ENCODE measurements around the gene PHACTR2.

Gene PHACTR2

DNA sequence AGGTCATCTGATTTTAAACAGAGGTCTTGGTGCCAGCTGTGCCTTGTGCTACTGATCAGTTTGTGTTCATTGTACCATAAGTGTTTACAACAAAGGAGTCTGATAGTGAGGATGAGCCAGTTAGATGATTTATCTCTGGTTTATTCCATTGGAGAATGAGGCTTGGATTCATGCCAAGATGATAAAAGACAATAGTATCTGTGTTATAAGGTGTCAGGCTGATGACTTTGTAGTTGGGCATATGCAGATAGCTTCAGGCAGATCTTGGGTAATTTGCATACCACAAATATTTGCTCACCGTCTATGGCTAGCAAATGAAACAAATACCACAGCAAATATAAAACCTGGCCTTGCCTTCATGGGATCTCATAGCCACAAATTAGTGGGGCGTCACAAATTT is 43.3 kb upstream of the PHACTR2 start:
- TF ChIP-seq, protein P1, sequence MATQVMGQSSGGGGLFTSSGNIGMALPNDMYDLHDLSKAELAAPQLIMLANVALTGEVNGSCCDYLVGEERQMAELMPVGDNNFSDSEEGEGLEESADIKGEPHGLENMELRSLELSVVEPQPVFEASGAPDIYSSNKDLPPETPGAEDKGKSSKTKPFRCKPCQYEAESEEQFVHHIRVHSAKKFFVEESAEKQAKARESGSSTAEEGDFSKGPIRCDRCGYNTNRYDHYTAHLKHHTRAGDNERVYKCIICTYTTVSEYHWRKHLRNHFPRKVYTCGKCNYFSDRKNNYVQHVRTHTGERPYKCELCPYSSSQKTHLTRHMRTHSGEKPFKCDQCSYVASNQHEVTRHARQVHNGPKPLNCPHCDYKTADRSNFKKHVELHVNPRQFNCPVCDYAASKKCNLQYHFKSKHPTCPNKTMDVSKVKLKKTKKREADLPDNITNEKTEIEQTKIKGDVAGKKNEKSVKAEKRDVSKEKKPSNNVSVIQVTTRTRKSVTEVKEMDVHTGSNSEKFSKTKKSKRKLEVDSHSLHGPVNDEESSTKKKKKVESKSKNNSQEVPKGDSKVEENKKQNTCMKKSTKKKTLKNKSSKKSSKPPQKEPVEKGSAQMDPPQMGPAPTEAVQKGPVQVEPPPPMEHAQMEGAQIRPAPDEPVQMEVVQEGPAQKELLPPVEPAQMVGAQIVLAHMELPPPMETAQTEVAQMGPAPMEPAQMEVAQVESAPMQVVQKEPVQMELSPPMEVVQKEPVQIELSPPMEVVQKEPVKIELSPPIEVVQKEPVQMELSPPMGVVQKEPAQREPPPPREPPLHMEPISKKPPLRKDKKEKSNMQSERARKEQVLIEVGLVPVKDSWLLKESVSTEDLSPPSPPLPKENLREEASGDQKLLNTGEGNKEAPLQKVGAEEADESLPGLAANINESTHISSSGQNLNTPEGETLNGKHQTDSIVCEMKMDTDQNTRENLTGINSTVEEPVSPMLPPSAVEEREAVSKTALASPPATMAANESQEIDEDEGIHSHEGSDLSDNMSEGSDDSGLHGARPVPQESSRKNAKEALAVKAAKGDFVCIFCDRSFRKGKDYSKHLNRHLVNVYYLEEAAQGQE (IDR thresholded peaks at IDR 0.05; ENCODE audit: insufficient replicate concordance, low read depth), result no peak
- TF ChIP-seq GABPA (IDR thresholded peaks at IDR 0.05; ENCODE audit: low read depth), result no peak
- no peak for TF ChIP-seq SPI1 (IDR thresholded peaks at IDR 0.05; ENCODE audit: borderline replicate concordance, low read depth)
- no peak for TF ChIP-seq POLR2AphosphoS5 (IDR thresholded peaks at IDR 0.05; ENCODE audit: low read depth)
- TF ChIP-seq, protein P2, sequence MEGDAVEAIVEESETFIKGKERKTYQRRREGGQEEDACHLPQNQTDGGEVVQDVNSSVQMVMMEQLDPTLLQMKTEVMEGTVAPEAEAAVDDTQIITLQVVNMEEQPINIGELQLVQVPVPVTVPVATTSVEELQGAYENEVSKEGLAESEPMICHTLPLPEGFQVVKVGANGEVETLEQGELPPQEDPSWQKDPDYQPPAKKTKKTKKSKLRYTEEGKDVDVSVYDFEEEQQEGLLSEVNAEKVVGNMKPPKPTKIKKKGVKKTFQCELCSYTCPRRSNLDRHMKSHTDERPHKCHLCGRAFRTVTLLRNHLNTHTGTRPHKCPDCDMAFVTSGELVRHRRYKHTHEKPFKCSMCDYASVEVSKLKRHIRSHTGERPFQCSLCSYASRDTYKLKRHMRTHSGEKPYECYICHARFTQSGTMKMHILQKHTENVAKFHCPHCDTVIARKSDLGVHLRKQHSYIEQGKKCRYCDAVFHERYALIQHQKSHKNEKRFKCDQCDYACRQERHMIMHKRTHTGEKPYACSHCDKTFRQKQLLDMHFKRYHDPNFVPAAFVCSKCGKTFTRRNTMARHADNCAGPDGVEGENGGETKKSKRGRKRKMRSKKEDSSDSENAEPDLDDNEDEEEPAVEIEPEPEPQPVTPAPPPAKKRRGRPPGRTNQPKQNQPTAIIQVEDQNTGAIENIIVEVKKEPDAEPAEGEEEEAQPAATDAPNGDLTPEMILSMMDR (IDR thresholded peaks at IDR 0.05; ENCODE audit: insufficient read depth, low read length), result no peak
- no peak overlapping the region for H3K4me3 ChIP-seq (replicated peaks; ENCODE audit: insufficient read depth, low read length)
- H3K27ac ChIP-seq (replicated peaks), result no peak overlapping the region
- H3K27me3 ChIP-seq (ENCODE audit: insufficient read depth, poor library complexity, severe bottlenecking), result no peaks in the 10 kb centered on the region
- DNase-seq (ENCODE audit: low read depth in 1 of 2, low spot score in 1 of 2), result no peak

- no peak for DNase-seq (ENCODE audit: low read depth in 1 of 2, low spot score in 1 of 2)
- Histone ChIP-seq H3K27me3 (ENCODE audit: insufficient read depth, poor library complexity, severe bottlenecking) (no peaks in the 10 kb centered on the region), H3K27ac (replicated peaks) (no peak overlapping the region), H3K4me3 (replicated peaks; ENCODE audit: insufficient read depth, low read length) (no peak overlapping the region)
- TF ChIP-seq, protein P2 (IDR thresholded peaks at IDR 0.05; ENCODE audit: insufficient read depth, low read length), result no peak
- TF ChIP-seq GABPA (IDR thresholded peaks at IDR 0.05; ENCODE audit: low read depth), result no peak
- no peak for TF ChIP-seq SPI1 (IDR thresholded peaks at IDR 0.05; ENCODE audit: borderline replicate concordance, low read depth)
- TF ChIP-seq, protein P1 (IDR thresholded peaks at IDR 0.05; ENCODE audit: insufficient replicate concordance, low read depth), result no peak
- TF ChIP-seq POLR2AphosphoS5 (IDR thresholded peaks at IDR 0.05; ENCODE audit: low read depth), result no peak
Measured at GRCh38 chr6:143637691-143638090, 40.1 kb upstream of the PHACTR2 start.

GRCh38 chr6:143642403-143642802 is 35.4 kb upstream of the PHACTR2 start:
- no peaks in the 10 kb centered on the region for H3K27me3 ChIP-seq (ENCODE audit: insufficient read depth, poor library complexity, severe bottlenecking)
- H3K27ac ChIP-seq (replicated peaks), result no peak overlapping the region
- TF ChIP-seq, protein P2 (IDR thresholded peaks at IDR 0.05; ENCODE audit: insufficient read depth, low read length), result no peak
- TF ChIP-seq, protein P1 (IDR thresholded peaks at IDR 0.05; ENCODE audit: insufficient replicate concordance, low read depth), result no peak
- TF ChIP-seq POLR2AphosphoS5 (IDR thresholded peaks at IDR 0.05; ENCODE audit: low read depth) (no peak), SPI1 (IDR thresholded peaks at IDR 0.05; ENCODE audit: borderline replicate concordance, low read depth) (no peak), GABPA (IDR thresholded peaks at IDR 0.05; ENCODE audit: low read depth) (no peak)
- no peak overlapping the region for H3K4me3 ChIP-seq (replicated peaks; ENCODE audit: insufficient read depth, low read length)
- DNase-seq (ENCODE audit: low read depth in 1 of 2, low spot score in 1 of 2), result no peak

All from HL-60 (cell line).